ENCODE data around the gene PYGM.

DNA sequence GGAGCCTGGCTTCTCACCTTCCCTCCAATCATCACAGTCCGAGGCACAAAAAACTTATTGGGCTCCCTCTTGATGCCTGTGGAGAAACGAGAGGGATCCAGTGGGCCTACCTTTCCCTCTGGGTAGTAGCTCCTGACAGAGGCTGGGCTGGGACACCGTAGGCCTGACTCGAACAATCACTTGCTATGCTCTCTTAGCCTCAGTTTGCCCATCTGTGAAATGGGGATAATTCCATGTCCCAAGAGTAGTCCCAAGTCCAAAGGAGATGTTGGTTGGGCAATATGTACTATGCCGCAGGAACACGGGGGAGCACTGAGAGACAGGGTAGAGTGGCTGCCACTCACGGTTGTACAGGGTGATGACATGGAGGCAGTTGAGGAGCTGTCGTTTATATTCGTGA, 8.2 kb downstream of the PYGM start:
- TF ChIP-seq, protein P1, sequence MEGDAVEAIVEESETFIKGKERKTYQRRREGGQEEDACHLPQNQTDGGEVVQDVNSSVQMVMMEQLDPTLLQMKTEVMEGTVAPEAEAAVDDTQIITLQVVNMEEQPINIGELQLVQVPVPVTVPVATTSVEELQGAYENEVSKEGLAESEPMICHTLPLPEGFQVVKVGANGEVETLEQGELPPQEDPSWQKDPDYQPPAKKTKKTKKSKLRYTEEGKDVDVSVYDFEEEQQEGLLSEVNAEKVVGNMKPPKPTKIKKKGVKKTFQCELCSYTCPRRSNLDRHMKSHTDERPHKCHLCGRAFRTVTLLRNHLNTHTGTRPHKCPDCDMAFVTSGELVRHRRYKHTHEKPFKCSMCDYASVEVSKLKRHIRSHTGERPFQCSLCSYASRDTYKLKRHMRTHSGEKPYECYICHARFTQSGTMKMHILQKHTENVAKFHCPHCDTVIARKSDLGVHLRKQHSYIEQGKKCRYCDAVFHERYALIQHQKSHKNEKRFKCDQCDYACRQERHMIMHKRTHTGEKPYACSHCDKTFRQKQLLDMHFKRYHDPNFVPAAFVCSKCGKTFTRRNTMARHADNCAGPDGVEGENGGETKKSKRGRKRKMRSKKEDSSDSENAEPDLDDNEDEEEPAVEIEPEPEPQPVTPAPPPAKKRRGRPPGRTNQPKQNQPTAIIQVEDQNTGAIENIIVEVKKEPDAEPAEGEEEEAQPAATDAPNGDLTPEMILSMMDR (conservative IDR thresholded peaks at IDR 0.05 in 1 of 2, IDR thresholded peaks at IDR 0.05 in 1 of 2; ENCODE audit: low read depth in 1 of 2, low read length in 2 of 2) = no peak
- no peak for TF ChIP-seq EZH2 (IDR thresholded peaks at IDR 0.05; ENCODE audit: low read length, missing control alignments)

Data from fibroblast of lung (primary cell).